Measurements from ENCODE around the gene XPR1.

- TF ChIP-seq CTCF (IDR thresholded peaks at IDR 0.05) (no peak), EZH2 (IDR thresholded peaks at IDR 0.05; ENCODE audit: borderline replicate concordance, insufficient read depth, low read depth, low read length, poor library complexity, severe bottlenecking) (no peak)
These were observed 293.7 kb downstream of the XPR1 start for GRCh38 chr1:180925471-180926051.

All from B cell (primary cell).